Glutamatergic neuron (in vitro differentiated cells): ENCODE measurements around the gene MEGF11. TPM values are rescaled to one million over a fixed set of nuclear protein-coding genes. Genes with fewer than 3 reads are reported as not detected.

Experiments
- DNase-seq: peaks from one replicate; pipeline ENCODE4 v3.0.0; 2022
- H3K27ac Mint-ChIP-seq: one replicate; pipeline ENCODE4 v1.8.0; 2020; ENCODE audit warnings: mild to moderate bottlenecking, mixed read lengths, inconsistent platforms; ENCODE audit not compliant: unreplicated experiment
- H3K27me3 Mint-ChIP-seq: one replicate; pipeline ENCODE4 v1.8.0; 2020; ENCODE audit warnings: mild to moderate bottlenecking, moderate library complexity, mixed read lengths, inconsistent platforms; ENCODE audit not compliant: unreplicated experiment
- H3K36me3 Mint-ChIP-seq: one replicate; pipeline ENCODE4 v1.8.0; 2020; ENCODE audit warnings: mild to moderate bottlenecking, mixed read lengths, inconsistent platforms; ENCODE audit not compliant: unreplicated experiment
- H3K4me1 Mint-ChIP-seq: one replicate; pipeline ENCODE4 v1.8.0; 2020; ENCODE audit warnings: mild to moderate bottlenecking, low read depth, mixed read lengths, inconsistent platforms; ENCODE audit not compliant: unreplicated experiment
- H3K4me3 Mint-ChIP-seq: one replicate; pipeline ENCODE4 v1.8.0; 2020; ENCODE audit warnings: mild to moderate bottlenecking, mixed read lengths, inconsistent platforms; ENCODE audit not compliant: unreplicated experiment
- H3K9me3 Mint-ChIP-seq: one replicate; pipeline ENCODE4 v1.8.0; 2020; ENCODE audit warnings: mild to moderate bottlenecking, moderate library complexity, mixed read lengths, inconsistent platforms; ENCODE audit not compliant: unreplicated experiment
- total RNA-seq: library from RNA; stranded (reverse); fragmentation: NEBNext Ultra II Directional; extraction: Animal tissue kit (Norgen Biotek cat#: 25700); gene quantifications from one replicate; pipeline ENCODE4 v1.2.1, GENCODE V29; 2021; ENCODE audit not compliant: unreplicated experiment
- TF ChIP-seq, protein P1 (sequence below): fragments of 200-600 bp; sonication (generic); IDR thresholded peaks from one replicate; pipeline ENCODE4 v1.5.0; 2021; ENCODE audit not compliant: partially characterized antibody, unreplicated experiment

Gene MEGF11
- total RNA-seq, 1 donor from 2014 or later: 2.6 TPM

GRCh38 chr15:66110864-66111263 lies 142.7 kb downstream of the MEGF11 start:
- DNase-seq: no peak
- H3K9me3 Mint-ChIP-seq: peaks cover 6% of the 10 kb centered on the region
- peaks cover 7% of the 10 kb centered on the region for H3K27me3 Mint-ChIP-seq
- TF ChIP-seq, protein P1, sequence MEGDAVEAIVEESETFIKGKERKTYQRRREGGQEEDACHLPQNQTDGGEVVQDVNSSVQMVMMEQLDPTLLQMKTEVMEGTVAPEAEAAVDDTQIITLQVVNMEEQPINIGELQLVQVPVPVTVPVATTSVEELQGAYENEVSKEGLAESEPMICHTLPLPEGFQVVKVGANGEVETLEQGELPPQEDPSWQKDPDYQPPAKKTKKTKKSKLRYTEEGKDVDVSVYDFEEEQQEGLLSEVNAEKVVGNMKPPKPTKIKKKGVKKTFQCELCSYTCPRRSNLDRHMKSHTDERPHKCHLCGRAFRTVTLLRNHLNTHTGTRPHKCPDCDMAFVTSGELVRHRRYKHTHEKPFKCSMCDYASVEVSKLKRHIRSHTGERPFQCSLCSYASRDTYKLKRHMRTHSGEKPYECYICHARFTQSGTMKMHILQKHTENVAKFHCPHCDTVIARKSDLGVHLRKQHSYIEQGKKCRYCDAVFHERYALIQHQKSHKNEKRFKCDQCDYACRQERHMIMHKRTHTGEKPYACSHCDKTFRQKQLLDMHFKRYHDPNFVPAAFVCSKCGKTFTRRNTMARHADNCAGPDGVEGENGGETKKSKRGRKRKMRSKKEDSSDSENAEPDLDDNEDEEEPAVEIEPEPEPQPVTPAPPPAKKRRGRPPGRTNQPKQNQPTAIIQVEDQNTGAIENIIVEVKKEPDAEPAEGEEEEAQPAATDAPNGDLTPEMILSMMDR: no peak
- H3K36me3 Mint-ChIP-seq: peaks cover 14% of the 10 kb centered on the region
- no peak overlapping the region for H3K4me3 Mint-ChIP-seq
- H3K27ac Mint-ChIP-seq: no peak overlapping the region
- peaks cover 9% of the 10 kb centered on the region for H3K4me1 Mint-ChIP-seq

DNA sequence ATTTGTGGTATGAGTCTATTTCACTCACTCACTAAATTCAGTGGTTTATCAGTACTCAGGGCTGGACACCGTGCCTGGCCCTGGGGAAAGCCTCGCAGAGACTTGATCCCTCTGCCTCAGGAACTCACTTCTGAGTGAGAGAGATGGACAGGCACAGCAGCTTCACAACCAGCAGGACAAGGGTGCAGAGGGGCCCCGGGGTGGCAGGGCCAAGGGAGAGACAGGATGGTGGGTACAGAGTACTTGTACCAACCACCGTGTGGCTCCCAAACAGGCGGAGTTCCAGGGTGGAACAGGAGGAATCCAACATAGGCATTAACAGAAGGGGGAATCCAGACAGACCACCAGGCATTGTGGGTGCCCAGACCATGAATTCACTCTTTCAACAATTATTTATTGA lies 143.7 kb downstream of the MEGF11 start:
- TF ChIP-seq, protein P1: no peak
- no peak overlapping the region for H3K27ac Mint-ChIP-seq
- H3K27me3 Mint-ChIP-seq: peaks cover 8% of the 10 kb centered on the region
- peaks cover 14% of the 10 kb centered on the region for H3K36me3 Mint-ChIP-seq
- no peak for DNase-seq
- H3K9me3 Mint-ChIP-seq: peaks cover 6% of the 10 kb centered on the region
- H3K4me3 Mint-ChIP-seq: no peak overlapping the region
- peaks cover 9% of the 10 kb centered on the region for H3K4me1 Mint-ChIP-seq

- peaks cover 8% of the 10 kb centered on the region for H3K27me3 Mint-ChIP-seq
- H3K9me3 Mint-ChIP-seq: peaks cover 6% of the 10 kb centered on the region
- TF ChIP-seq, protein P1: no peak
- H3K27ac Mint-ChIP-seq: no peak overlapping the region
- DNase-seq: no peak
- H3K4me3 Mint-ChIP-seq: no peak overlapping the region
- peaks cover 14% of the 10 kb centered on the region for H3K36me3 Mint-ChIP-seq
- H3K4me1 Mint-ChIP-seq: peaks cover 11% of the 10 kb centered on the region
These were observed 144.9 kb downstream of the MEGF11 start for GRCh38 chr15:66108483-66109265.

DNA sequence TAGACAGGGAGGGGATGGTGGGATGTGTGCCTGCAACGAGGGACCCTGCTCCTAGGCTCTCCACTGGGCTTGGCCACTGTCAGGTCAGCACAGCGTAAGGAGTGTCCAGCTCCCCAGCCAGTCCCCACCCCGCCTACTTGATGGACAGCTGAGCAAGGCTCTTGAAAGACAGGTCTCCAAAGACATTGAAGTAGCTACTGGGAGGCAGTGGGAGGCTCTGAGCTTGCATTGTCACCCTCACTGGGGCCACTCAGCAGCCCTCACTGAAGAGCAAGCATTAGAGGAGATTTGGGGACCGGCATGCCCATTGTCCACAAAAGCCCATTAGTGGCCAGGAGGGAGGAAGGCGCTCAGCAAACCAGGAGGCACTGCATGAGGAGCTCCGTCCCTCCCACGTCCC lies 146.5 kb downstream of the MEGF11 start:
- Mint-ChIP-seq H3K27ac (no peak overlapping the region), H3K4me1 (peaks cover 20% of the 10 kb centered on the region), H3K36me3 (peaks cover 14% of the 10 kb centered on the region), H3K4me3 (no peak overlapping the region), H3K27me3 (peaks cover 8% of the 10 kb centered on the region), H3K9me3 (peaks cover 8% of the 10 kb centered on the region)
- no peak for DNase-seq
- TF ChIP-seq, protein P1: no peak

DNA sequence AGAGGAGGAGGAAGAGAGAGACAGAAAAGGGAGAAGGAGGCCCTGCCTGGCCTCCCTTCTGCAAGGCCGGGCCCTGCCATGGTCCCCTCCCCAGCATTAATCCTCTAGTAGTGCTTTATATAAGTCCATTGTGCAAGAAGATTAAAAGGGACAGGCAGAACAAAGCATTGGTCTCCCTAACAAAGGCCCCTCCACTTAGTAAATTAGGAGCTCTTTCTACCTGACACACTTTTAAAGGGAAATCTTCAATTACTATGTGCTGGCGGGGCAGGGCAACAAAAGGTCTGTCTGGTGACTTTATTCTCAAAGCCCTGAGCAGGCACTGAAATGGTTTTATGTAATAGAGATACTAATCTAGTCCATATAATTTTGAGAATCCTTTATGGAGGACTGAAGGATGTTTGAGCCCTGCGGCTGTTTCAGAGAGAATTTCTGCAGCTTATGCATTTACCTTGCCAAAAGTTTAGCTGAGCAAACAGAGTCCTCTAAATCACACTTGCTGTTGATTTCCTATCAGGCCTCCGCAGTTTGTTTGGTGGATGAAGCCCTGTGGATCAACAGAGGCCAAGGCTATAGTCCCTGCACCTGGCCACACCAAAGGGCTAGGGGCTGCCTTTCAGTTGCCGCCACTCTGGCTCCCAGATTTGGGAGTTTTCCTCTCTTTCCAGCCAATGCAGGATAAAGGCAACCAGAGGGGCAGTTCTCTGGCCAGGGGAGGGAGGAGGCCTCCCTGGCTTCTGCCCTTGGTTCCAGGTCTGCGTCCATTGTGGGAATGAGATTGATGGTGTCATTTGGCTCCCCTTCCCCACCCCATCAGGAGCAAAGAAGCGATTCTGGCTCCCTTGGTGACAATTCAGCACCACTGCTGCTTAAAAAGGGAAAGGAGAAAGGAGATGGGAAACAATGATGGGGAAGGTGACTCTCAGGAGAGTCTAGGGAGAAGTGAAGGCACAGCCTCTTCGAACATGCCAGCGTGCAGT lies 148.0 kb downstream of the MEGF11 start:
- no peak overlapping the region for H3K27ac Mint-ChIP-seq
- H3K4me3 Mint-ChIP-seq: no peak overlapping the region

More for the DNA sequence above, 148.0 kb downstream of the MEGF11 start:
- Mint-ChIP-seq H3K36me3 (peaks cover 14% of the 10 kb centered on the region), H3K27me3 (peaks cover 8% of the 10 kb centered on the region), H3K4me1 (peaks cover 30% of the 10 kb centered on the region), H3K9me3 (peaks cover 8% of the 10 kb centered on the region)
- TF ChIP-seq, protein P1: no peak
- DNase-seq: no peak
